Amygdala (tissue), 56 donors: Measurements from ENCODE around the gene COX6B2.
"Not testable (repeated sequence)": the region's sequence is repeated elsewhere in the genome, so short reads cannot be mapped to it uniquely, and the experiment has no call there.

ENCODE experiments used
- DNase-seq, 56 donors: peaks; one replicate each; lab custom pipeline; 2025; lab: John Stamatoyannopoulos, UW

COX6B2 gene, protein sequence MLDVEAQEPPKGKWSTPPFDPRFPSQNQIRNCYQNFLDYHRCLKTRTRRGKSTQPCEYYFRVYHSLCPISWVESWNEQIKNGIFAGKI

DNA sequence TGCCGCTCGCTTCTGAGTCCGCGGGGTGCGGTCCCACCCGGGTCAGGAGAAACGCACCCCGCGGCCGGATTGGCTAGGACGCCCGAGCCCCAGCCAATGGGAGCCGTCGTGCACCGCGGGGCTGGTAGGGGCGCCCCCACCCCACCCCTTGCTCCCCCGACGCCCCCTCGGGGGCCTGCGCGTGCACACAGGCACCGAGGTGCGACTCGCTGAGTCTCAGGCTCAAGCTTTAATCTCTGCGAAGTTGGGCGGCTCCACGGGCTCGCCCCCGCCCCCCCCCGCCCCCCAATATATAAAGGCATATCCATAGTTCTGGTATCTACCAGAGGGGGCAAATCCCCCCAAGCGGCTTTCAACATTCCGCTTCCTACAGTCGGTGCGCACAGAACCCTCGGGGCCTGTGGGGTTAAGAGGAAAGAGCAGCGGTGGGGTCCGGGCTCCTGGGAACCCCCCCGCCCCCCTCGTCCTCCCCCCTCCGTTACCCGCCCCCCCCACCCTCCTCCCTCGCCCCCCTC is at the start of gene COX6B2:
COX6B2 (minus strand) TSS at position 22 of the 515 bp plus-strand sequence. CDS start 198 bp downstream, outside the sequence.
- no peak for DNase-seq

DNA sequence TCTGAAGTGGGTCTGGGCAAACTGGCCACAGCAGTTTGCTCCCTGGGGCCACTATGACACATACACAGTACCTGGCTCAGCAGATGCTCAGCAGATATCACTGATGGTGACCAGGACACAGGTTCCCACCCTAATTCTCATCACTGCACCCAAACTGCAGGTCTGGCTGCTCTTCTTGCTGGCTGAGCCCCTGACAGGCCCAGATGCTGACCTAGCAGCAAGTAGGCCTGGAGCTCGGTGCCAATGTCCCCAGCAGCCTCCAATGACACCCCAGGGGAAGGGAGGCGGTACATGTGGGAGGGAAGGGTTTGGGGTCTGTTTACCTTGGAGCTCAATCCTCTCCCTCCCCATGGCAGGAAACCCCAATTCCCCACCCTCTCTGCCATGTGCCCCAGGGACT is 48.0 kb upstream of the COX6B2 start:
- DNase-seq, result no peak

DNA sequence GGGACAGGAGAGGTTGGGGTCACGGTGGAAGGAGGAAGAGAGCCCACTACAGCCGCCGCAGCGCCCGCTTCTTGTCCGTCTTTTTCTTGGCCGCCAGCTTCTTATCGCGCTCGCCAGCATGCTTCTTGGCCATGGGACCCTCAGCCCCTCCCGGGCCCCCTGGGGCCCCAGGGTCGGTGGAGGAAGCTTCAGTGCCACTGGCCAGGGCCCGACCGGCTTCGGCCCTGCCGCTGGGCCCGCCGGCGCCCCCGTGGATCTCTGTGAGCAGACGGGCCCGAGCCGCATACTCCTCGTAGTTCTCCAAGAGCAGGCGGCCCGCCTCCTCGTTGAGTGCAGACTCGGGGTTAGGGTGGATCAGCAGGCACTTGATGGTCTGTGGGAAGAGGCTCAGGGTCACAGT is 46.9 kb upstream of the COX6B2 start:
- not testable (repeated sequence) for DNase-seq

DNA sequence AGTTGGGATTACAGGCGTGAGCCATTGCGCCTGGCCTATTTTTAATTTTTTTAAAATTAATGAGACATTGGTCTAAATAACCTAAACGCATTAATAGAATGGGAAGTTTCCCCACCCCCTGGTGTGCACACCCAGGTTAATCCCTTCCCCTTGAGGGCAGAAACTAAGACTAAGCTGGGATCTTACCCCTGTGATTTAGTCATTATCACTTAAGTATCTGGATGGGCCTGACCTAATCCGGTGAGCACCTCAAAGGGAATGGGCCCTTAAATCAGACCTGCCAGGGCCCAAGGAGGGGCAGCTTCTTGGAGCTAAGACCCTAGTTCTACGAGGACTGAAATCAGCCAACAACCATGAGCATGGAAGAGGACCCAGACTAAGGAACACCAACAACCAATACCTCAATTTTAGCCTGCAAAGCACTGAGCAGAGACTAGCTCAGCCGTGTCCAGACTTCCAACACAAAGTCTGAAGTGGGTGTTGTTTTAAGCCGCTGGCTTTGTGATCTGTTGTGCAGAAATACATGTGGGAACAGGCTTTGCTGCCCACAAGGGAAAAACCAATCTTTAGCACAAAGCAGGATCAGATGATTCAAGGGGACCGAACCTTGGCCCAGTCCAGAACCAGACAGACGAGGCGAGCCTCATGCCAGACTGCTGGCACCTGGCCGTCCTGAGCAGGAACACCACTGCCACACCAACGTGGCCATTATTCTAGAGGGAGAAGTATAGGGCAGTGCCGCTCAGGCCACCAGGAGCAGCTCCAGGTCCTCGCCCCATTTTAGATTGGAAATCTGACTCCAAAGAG is 46.0 kb upstream of the COX6B2 start:
- no peak for DNase-seq

DNA sequence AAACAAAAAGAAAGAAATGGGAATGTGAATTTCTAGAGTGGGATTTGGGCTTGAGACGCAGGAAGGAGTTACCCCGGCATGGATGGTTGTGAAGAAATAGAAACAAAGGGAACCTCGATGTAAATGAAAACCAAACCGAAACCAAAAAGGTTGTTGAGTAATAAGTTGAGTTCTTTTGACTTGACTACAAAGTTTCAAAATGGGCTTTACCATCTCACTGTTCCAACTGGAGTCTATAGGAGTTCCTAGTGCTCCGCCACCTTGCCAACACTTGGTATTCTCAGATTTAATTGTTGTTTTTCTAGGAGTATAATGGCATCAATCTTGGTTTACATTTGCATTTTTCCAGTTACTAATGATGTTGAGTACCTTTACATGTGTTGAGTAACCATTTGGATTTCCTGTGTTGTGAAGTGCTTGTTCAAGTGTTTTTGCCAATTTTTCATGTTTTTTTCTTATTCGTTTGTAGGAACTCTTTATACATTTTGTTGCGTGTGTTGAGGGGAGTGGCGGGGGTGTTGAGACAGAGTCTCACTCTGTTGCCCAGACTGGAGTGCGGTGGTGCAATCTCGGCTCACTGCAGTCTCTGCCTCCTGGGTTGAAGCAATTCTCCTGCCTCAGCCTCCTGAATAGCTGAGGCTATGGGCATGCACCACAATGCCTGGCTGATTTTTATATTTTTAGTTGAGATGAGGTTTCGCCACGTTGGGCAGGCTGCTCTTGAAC is 43.8 kb upstream of the COX6B2 start:
- DNase-seq, result no peak

DNA sequence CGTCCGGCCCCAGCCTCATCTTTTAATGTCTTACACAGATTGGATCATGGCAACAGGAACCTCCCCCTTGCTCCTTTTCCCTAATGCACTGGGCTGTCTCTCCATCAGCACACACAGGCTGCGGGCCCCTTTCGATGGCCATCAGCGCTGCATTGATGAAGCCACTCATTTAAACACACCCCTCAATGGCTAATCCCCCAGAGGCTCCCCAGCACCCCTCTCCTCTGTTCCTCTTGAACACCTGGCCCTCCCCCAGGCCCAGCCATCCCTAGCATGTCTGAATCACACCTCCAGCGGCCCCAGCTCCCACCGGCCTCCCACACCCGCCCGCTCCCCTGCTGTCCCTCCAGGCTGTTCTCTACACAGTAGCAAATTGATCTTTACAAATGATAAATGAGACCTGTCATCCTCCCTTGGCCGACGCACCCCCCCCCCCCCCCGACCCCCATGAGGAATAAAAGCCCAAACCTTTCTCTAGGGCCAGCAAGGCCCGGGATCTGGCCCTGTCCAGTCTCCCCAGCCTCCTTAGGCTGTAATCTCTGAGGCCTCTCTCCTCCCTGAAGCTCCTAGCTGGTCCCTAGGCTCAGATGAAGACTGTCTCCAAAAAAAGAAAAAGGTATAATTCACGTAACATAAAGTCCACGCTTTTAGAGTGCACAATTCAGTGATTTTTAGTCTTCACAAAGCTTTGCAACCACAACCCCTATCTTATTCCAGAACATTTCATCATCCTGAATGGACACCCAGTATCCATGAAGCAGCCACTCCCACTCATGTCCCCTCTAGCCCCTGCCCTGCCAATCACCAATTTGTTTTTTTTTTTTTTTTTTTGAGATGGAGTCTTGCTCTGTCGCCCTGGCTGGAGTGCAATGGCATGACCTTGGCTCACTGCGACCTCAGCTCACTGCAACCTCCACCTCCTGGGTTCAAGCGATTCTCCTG is 38.6 kb upstream of the COX6B2 start:
- peak in 5 of 56 donors; percentile 3 to 25 (median 16) for DNase-seq

DNA sequence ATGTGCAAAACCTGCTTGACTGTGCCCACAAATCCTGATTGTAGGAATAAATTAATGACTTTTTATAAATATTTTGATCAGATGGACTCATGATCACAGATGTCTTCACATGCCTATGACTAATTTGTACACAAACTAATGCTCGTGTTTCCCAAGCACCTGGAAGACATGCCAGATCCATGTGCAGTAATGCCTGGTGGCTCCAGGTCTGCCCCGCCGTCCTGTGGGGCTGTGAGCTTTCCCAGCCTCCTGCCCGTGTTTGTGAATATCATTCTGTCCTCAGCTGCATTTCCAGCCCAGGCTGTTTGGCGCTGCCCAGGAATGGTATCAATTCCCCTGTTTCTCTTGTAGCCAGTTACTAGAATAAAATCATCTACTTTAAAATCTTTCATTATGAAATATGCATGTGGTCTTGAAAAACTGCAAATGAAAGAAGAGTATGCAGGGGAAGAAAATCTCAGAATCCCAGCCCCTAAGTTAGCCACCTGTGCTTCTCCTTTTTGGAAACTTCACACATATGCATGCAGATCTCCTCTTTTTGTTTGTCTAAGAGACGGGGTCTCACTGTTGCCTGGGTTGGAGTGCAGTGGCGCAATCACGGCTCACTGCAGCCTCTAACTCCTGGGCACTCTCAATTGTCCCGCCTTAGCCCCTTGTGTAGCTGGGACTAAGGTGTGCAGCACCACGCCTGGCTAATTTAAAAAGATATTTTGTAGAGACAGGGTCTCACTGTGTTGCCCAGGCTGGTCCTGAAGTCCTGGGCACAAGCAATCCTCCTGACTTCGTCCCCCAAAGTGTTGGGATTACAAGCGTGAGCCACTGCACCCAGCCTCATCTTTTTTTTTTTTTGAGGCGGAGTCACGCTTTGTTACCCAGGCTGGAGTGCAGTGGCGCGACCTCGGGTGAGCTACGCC is 37.4 kb upstream of the COX6B2 start:
- no peak for DNase-seq

DNA sequence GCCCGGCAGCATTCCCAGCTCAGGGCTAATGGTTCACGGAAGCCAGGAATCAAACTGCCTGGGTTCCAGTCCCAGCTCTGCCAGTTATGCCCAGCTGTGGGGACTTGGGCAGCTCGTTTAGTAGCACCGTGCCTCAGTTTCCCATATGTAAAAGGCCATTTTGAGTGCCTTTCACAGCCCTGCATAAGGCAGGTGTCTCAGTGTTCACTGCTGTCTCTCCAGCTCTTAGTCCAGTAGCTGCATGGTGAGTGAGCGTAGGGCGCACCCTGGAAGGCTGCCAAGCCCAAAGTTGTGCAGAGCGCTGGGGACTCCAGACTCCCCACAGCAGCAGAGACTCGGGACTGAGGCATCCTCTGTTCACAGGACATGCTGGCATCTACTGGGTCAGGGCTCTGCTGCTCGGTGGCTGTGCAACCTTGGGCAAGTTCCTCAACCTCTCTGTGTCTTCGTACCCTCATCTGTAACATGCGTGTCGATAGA is 36.7 kb upstream of the COX6B2 start:
- DNase-seq, result peak in 2 of 56 donors; percentile 16 to 40

DNA sequence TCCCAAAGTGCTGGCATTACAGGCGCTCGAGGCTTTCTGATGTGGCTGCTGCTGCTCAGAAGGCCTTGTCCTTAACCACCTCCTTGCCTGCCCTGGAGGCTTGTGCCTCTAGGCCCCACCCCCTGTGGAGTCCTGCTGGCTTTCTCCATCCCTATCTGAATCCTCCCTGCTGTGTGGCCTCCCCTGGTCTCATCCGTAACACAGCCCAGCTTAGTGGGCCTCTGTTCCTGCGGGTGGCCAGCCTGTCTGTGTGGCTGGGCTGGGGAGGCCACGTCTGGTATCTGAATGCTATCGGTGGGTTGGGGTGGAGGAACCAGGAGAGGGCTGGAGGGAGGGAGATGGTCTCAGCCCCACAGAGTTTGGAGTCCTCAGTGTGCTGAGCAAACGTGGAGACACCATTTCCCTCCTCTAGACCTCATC is 36.0 kb upstream of the COX6B2 start:
- no peak for DNase-seq

DNA sequence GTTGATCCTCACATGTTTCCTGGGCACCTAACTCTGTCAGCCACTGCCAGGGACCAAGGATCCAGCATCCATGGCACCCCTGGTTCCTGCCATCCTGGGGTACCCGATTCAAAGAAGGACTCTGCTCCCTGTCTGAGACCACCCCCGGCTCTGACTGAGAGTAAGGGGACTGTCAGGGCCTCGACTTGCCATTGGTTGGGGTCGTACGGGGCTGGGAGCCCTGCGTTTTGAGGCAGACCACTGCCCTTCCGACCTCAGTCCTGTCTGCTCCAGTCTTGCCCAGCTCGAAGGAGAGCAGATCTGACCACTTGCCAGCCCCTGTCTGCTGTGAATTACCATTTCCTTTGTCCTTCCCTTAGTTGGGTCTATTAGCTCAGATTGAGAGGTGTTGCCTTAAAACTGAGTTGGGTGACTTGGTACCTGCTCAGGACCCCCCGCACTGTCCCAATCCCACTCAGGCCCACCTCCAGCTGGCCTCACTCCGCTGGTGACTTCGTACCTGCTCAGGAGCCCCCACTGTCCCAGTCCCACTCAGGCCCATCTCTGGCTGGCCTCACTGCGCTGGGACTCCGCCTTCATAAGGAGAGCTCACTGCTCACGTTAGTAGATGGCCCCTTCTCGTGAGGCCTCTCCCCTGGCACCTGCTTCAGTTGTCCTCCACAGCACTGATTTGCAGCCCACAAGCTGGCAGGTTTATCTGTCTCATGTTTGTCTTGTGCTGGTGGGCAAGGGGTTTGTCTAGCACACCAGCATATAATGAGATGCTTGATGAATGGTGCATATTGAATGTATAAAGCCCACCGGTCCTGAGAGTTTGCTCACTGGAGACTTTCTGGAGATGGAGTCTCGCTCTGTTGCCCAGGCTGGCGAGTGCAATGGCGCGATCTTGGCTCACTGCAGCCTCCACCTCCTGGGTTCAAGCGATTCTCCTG is 35.1 kb upstream of the COX6B2 start:
- DNase-seq, result no peak

DNA sequence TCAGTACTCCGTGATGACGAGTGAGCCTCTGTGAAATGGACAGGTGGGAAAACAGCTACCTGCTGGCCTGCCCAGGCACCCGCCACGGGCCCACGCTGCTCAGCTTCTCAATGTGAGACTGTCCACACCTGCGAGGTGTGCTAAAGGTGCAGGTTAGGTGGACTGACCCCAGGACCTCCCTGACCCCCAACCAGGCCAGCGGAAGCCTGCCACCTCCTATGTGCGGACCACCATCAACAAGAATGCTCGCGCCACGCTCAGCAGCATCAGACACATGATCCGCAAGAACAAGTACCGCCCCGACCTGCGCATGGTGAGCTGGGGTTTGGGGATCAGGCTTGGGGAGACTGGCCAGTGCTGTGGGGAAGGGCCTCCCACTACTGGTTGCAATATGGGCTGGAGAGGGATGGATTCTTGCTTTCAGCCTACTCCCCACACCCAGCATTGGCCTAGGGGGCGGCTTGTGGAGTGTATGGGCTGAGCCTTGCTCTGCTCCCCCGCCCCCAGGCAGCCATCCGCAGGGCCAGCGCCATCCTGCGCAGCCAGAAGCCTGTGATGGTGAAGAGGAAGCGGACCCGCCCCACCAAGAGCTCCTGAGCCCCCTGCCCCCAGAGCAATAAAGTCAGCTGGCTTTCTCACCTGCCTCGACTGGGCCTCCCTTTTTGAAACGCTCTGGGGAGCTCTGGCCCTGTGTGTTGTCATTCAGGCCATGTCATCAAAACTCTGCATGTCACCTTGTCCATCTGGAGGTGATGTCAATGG is 33.4 kb upstream of the COX6B2 start:
- DNase-seq, result no peak

DNA sequence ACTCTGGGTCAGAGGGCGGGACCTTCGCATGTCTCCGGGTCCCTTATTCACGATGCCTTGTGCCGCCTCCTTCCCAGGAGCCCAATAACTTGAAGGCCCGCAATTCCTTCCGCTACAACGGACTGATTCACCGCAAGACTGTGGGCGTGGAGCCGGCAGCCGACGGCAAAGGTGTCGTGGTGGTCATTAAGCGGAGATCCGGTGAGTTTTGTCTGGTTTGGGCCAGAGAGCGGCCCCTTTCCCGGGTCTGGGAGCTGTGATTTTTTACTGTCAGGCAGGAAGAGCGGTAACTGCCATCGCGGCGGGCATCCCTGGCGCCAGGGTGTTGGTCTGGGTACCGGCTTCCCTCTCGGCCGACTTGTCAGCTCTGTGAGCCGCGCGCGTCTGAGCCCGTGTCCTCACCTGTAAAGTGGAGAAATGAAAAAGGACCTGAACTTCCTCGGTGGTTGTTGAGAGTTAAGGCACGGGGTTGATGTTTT is 32.0 kb upstream of the COX6B2 start:
- DNase-seq, result peak in 3 of 56 donors; percentile 32 to 50 (median 46)

DNA sequence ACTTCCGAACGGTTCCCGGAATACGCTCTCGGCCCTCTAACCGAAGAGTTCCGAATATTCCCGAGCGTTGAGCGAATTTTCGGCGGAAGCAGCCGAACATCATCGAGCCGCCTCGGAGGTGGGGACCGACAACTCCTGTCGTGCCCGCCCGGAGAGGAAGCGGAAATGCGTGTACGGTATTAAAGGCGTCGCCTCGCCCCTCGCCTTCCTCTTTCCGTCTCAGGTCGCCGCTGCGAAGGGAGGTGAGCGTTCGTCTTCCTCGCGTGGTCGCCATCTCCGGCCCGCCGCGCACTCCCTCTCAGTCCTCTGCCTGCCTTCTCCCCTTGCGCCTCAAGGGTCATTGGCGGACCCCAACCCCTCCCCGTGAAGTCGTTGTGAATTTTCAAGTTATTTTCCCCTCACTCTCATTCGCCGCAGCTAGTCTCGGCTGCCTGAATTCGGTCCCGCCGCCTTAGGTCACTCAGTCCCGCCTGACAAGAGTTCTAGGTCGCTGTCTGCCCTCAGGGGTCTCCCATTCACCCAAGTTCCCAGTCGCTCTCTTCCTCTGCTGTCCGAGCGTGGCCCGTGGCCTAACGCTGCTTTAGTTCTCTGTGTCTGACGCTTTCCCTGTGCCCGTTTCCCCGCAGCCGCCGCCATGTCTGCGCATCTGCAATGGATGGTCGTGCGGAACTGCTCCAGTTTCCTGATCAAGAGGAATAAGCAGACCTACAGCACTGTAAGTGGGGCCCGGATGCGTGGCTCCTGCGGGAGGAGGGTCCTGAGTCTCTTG is 31.4 kb upstream of the COX6B2 start, which contains the start of gene RPL28:
RPL28 (plus strand) TSS at position 209 of the 769 bp plus-strand sequence; CDS start at position 635, 426 bp downstream.
- DNase-seq, result peak in 55 of 56 donors; percentile 81 to 99 (median 97)

DNA sequence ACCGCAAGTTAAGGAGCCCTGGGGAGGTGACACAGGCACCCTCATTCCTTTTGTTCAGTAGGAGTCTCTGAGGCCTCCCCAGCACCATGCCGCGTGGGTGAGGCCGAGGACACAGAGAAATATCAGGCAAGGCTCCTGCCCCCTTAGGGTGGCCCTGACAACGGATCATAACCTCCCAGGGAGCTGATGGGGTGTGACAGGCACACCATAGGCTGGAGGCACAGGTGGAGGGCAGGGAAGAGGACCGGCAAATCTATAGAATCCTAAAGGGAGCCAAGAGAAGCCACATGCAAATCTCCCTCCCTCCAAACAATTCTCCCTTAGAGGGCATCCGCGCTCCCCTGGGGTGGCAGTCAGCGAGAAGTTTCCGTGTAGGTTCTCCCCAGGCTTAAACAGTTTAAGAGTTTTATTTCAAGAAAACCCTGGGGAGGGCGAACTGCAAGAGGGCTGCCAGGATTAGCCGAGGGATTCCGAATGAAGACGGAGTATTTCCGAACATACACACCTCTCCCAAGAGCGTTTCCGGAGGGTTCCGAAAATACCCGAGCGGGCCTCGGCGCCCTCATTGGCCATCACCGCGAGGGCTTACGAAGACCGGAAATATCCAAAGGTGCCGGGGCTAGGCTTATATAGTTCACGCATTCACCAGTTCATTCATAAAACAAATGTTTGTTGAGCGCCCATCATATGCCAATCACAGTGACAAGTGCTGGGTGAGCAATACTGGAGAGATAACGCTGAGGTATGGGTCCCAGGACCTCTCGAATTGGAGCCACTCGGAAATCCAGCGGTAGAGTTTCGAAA is 30.6 kb upstream of the COX6B2 start:
- peak; percentile 57 to 98 (median 88) for DNase-seq
